ENCODE measurements around the gene MICAL2.

Gene MICAL2

DNA sequence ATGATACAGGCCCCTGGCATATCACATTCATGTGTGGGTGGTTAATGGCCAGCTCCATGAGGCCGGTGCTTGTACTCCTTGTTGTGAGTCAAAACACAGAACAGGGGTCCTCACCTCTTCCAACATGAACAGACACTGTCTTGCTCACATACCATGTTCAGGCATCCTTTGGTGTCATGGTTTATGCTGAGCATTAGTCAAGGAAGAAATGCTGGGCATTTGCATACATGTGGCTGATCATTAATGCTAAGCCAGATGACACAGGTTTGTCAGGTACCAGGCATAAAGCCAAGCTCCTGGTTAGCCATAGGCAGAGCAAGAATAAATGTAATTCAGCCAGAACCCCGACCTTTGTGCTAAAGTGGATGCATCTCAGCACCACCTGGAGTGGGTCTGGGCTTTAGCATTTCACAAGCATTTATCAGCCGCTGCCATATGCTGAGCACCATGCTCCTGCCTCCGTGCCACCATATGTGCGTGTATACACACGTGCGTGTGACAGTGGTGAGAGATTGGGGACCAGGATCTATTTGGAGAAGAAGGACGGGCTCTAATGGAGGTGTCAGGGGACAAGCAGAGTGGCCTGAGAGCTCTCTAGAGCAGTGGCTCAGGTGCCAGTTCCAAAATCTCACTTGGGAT is 55.0 kb downstream of the MICAL2 start:
- DNase-seq (ENCODE audit: low read depth), result no peak
- H3K4me3 ChIP-seq (ENCODE audit: low read length), result no peak overlapping the region
- TF ChIP-seq, protein P1, sequence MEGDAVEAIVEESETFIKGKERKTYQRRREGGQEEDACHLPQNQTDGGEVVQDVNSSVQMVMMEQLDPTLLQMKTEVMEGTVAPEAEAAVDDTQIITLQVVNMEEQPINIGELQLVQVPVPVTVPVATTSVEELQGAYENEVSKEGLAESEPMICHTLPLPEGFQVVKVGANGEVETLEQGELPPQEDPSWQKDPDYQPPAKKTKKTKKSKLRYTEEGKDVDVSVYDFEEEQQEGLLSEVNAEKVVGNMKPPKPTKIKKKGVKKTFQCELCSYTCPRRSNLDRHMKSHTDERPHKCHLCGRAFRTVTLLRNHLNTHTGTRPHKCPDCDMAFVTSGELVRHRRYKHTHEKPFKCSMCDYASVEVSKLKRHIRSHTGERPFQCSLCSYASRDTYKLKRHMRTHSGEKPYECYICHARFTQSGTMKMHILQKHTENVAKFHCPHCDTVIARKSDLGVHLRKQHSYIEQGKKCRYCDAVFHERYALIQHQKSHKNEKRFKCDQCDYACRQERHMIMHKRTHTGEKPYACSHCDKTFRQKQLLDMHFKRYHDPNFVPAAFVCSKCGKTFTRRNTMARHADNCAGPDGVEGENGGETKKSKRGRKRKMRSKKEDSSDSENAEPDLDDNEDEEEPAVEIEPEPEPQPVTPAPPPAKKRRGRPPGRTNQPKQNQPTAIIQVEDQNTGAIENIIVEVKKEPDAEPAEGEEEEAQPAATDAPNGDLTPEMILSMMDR (conservative IDR thresholded peaks at IDR 0.05; ENCODE audit: low read depth, low read length), result no peak

DNA sequence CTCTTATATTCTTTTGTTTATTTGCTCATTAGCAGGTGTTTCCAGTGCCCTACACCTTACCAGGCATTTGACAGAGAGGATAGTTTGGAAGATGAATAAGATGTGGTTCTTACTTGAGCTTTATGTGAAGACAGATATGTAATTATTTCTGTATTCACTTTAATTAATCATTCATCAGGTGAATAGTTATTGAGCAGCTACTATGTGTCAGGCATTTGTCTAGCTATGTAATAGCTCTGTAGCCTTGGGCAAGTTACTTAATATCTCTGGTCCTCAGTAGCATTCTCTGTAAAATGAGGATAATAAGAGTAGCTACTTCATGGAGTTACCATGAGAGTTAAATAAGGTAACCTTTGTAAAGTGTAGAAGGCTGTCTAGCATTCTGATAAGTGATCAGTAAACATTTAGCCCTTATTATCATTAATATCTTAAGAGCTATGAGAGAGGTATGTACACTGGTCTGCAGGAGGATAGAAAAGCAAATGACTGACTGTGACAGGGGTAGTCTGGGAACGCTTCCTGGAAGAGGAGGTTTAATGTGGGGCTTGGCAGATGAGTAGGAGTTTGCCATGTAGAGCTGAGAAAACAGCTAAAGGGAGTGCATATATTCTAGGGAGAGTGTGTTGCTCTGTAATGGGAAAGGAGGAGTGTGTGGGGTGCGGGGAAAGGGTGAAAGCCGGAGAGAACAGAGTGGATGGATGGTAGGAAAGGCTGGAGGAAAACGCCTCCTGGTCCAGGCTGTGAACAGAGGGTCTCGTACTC is 56.1 kb downstream of the MICAL2 start:
- TF ChIP-seq, protein P1 (conservative IDR thresholded peaks at IDR 0.05; ENCODE audit: low read depth, low read length), result no peak
- no peak overlapping the region for H3K4me3 ChIP-seq (ENCODE audit: low read length)
- DNase-seq (ENCODE audit: low read depth), result no peak

- H3K4me3 ChIP-seq (ENCODE audit: low read length), result no peak overlapping the region
- TF ChIP-seq, protein P1 (conservative IDR thresholded peaks at IDR 0.05; ENCODE audit: low read depth, low read length), result no peak
- no peak for DNase-seq (ENCODE audit: low read depth)
Observed at GRCh38 chr11:12167061-12168000, 56.9 kb downstream of the MICAL2 start.

DNA sequence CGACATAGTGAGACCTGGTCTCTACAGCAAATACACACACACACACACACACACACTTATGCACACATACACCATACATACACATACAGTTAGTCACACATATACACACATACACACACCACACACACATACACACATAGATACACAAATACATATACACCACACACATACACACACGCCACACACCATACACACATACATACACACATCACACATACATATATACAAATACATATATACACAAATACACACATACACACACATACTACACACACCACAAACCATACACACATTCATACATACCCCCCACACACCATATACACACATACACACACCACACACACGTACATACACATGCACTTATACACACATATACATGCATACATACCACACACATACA is 57.7 kb downstream of the MICAL2 start:
- DNase-seq (ENCODE audit: low read depth), result no peak
- no peak overlapping the region for H3K4me3 ChIP-seq (ENCODE audit: low read length)
- TF ChIP-seq, protein P1 (conservative IDR thresholded peaks at IDR 0.05; ENCODE audit: low read depth, low read length), result no peak

GRCh38 chr11:12169822-12170221 is 59.4 kb downstream of the MICAL2 start:
- DNase-seq (ENCODE audit: low read depth), result no peak
- TF ChIP-seq, protein P1 (conservative IDR thresholded peaks at IDR 0.05; ENCODE audit: low read depth, low read length), result no peak

GRCh38 chr11:12170501-12170900 is 60.1 kb downstream of the MICAL2 start:
- DNase-seq (ENCODE audit: low read depth), result no peak
- no peak overlapping the region for H3K4me3 ChIP-seq (ENCODE audit: low read length)
- TF ChIP-seq, protein P1 (conservative IDR thresholded peaks at IDR 0.05; ENCODE audit: low read depth, low read length), result no peak

More at GRCh38 chr11:12169822-12170221, 59.4 kb downstream of the MICAL2 start:
- no peak overlapping the region for H3K4me3 ChIP-seq (ENCODE audit: low read length)

Data from retinal pigment epithelial cell (primary cell).